Left cardiac atrium (tissue), 4 donors: ENCODE data around the gene SPACA4. TPM values are rescaled to one million over a fixed set of nuclear protein-coding genes. Genes with fewer than 3 reads are reported as not detected.

ENCODE experiments used
- ATAC-seq, 2 donors: fragments of 200-7000 bp; cut with Tn5 transposase; one replicate each; pipeline ENCODE4 v1.9.1; 2020; ENCODE audit warnings: mild to moderate bottlenecking in 2 of 2, moderate library complexity in 2 of 2
- DNase-seq: peaks from one replicate; pipeline ENCODE4 v3.0.0-alpha.2; 2020
- intact Hi-C, 2 donors: fragments of 100-400 bp; cut with DNase I; formaldehyde crosslinking; loops; one replicate each; pipeline versions ENCODE4 v1.14.1 to v1.15.1; 2022 to 2023
- total RNA-seq, 2 donors: library from RNA; stranded (reverse); fragmentation: NEBNext Ultra II Directional; extraction: Animal tissue kit (Norgen Biotek cat#: 25700); gene quantifications; one replicate each; pipeline ENCODE4 v1.2.1, GENCODE V29; 2021
- donor health status: DM: no; HTN: yes; CAD: no.
- donor health status: DM: no; HTN: yes; CAD: no; lungs with severe emphysema.
- donor health status: DM: yes; HTN: yes; CAD: no.
- donor health status: Dilated cardiomyopathy.

Gene SPACA4
- total RNA-seq, 2 donors from 2014 or later: not detected

DNA sequence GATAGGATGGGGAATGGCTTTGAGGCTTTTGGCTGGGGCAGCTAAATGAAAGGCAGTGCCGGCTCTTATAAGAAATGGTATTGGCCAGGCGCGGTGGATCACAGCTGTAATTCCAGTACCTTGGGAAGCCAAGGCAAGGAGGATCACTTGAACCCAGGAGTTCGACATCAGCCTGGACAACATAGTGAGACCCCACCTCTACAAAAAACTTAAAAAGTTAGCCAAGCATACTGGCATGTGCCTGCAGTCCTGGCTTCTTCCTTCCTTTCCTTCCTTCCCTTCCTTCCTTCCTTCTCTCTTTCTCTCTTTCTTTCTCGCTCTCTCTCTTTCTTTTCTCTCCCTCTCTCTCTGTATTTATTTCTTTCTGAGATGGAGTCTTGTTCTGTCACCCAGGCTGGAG lies 36.3 kb downstream of the SPACA4 start:
- DNase-seq (no peak), ATAC-seq (no peak)
- intact Hi-C loops: loop anchor here in 1 of 2 donors (10.0 kb wide), 1 partner anchor 202 kb away; no protein-coding TSS in a partner anchor

DNA sequence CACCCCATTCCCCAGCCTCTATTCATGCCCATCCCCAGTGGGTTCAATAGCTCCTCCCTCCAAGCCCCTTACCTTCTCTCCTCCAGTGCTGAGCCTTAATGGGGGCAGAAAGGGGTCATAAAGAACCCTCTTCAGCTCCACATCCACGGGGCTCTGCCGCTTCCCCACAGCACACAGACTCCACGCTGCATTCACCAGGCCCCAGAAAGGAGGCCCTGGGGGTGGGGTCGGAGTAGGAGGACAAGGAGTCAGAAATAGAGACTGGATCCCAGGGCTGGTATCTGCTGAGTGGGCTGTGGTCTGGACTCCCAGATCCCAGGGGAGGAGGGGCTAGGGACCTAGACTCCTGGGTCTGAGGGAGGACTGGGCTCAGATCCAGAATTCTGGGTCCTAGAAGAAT lies 37.8 kb downstream of the SPACA4 start:
- DNase-seq (no peak), ATAC-seq (no peak)
- intact Hi-C loops: loop anchor here in 1 of 2 donors (10.0 kb wide), 1 partner anchor 200 kb away; no protein-coding TSS in a partner anchor

DNA sequence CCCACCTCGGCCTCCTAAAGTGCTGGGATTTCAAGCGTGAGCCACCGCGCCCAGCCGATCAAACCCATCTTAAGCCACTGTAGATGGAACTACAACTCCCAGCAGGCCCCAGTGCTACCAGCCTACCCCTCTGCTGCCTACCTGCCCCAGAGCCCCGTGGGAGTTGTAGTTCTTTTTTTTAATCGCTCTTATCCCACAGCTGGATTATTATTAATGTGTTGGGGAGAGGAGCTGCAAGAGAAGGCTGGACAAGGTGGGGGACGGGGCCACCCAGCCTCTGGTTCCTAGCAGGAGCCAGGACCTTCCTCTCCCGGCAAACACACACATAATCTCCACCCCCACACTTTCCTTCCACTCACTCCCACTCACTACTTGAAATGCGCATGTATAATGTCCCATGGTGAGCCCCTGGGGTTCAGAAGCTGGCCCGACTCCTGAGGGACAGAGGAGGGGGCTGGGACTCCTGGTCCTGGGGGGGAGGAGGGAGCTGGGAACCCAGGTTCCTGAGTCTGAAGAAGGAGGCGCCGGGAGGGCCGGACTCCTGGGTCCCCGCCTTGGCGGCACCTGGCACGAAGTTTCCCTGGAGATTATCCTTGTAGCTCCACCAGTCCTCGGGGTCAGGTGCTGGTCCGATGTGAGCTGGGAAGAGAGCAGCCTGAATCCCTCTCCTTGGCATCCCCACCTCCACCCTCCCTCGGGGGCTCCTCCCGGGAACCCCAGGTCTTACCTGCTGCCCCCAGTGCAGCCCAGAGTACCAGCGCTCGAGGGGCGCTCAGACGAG lies 38.5 kb downstream of the SPACA4 start:
- intact Hi-C loops: loop anchor here in 1 of 2 donors (10.0 kb wide), 1 partner anchor 200 kb away; no protein-coding TSS in a partner anchor
- peak; percentile 75 to 81 for ATAC-seq
- peak; percentile 82 for DNase-seq

DNA sequence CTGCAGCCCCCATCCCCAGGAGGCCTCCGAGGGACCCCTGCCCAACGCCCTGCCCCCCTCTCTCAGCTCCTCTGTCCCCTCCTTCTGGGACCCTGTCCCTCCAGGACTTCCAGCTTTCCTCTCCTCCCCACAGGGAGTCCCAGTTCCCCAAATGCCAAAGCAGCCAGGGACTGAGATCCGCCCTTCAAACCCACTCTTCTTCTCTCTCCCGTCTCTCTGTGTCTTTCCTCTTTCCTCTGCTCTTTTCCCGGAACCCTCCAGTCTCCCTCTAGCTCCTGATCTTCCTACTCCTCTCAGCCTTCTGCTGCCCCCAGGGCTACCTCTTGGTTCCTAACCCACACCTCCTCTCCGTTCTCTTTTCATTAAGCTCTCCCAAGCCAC lies 39.1 kb downstream of the SPACA4 start:
- DNase-seq (no peak), ATAC-seq (peak; percentile 8 to 9)
- intact Hi-C loops: loop anchor here in 1 of 2 donors (10.0 kb wide), 1 partner anchor 199 kb away; no protein-coding TSS in a partner anchor

DNA sequence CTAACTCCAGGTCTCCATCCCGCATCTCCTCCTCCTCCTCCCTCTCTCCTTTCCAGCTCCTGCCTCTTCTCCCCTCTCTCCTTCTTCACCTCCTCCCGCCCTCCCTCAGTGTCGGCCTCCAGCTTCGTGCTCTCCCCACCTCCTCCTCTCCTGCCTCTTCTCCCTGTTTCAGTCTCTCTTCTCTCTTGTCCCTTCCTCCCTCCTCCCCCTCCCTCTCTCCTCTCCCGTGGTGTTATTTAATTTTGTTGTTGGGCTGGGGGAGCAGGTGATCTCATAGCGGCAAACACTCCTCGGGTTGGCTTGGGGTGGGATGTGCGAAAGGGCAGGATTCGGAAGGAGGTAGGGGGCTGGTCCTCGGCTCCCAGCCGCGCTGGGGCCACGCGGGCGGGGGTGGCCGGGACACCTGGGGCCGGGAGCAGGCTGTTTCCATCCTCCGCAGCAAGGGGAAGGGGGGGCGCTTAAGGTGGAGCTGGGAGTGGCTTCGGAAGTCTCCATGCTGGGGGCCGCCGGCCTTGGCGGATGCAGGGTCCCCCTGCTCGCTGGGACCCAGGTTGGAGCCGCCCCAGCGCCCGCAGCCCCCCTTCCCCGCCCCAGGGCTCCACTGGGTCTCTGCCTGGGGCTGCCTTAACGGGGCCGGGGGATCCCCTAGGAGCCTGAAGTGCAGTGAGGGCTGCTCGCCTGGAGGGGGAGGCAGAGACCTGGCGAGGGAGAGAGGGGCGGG lies 39.6 kb downstream of the SPACA4 start, which contains the start of gene CA11:
CA11 (minus strand) TSS at position 187 of the 721 bp plus-strand sequence. CDS start 555 bp downstream, outside the sequence.
- ATAC-seq (peak; percentile 94), DNase-seq (peak; percentile 89)
- intact Hi-C loops: loop anchor here in 1 of 2 donors (10.0 kb wide), 1 partner anchor 199 kb away; no protein-coding TSS in a partner anchor

DNA sequence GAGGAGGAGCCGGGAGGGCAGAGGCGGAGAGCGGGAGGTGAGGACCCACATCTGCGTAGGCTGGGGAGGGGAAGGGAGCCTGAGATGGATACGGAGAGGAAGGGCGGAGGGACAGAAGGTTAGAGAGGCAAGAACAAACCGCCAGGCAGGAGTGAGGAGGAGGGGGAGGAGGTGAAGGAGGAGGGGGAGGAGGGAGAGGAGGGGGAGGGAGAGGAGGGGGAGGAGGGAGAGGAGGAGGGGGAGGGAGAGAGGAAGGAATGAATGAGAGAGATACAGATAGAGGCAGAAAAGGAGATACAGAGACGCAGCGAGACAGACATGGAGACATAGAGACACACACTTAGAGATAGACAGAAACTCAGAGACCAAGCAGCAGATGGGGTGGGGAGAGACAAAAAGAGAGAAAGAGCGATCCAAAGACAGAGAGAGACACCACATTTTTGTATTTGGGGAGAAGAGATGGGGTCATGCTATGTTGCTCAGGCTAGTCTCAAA lies 40.2 kb downstream of the SPACA4 start:
- ATAC-seq (no peak), DNase-seq (no peak)
- intact Hi-C loops: loop anchor here in 1 of 2 donors (10.0 kb wide), 1 partner anchor 198 kb away; no protein-coding TSS in a partner anchor

DNA sequence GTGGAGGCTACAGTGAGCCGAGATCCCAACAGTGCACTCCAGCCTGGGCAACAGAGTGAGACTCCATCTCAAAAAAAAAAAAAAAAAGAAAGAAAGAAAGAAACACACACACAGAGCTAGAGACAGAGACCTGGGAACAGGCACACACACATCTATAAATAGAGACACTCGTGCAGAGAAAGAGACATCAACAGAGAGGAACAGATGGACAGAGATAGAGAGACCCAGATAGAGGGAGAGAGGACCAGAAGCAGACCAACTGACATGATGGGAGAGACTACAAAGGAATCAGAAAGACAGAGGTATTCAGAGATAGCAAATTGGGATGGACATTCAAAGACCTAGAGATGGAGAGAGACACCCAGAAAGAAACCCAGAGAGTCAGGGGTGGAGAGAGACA lies 41.6 kb downstream of the SPACA4 start:
- ATAC-seq: no peak
- DNase-seq: no peak
- intact Hi-C loops: loop anchor here in 1 of 2 donors (10.0 kb wide), 1 partner anchor 197 kb away; no protein-coding TSS in a partner anchor

DNA sequence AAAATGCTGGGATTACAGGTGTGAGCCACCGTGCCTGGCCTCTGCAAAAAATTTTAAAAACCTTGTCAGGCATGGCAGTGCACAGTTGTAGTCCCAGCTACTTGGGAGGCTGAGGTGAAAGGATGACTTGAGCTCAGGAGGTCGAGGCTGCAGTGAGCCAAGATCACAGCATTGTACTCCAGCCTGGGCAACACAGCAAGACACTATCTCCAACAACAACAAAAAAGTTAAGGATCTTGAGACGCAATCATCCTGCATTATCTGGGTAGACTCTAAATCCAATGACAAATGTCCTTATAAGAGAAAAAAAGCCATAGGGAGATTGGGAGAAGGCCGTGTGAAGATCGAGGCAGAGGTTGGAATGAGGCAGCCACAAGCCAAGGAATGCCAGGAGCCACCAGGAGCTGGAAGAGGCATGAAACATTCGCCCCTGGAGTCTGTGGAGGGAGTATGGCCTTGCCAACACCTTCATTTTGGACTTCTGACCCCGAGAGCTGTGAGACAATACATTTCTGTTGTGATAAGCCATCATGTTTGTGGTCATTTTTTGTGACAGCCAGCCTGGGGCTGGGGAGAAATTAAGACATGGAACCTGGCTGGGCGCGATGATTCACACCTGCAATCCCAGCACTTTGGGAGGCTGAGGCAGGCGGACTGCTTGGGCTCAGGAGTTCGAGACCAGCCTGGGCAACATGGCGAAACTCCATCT lies 44.6 kb downstream of the SPACA4 start:
- no peak for ATAC-seq
- no peak for DNase-seq
- intact Hi-C loops: no loop called here

DNA sequence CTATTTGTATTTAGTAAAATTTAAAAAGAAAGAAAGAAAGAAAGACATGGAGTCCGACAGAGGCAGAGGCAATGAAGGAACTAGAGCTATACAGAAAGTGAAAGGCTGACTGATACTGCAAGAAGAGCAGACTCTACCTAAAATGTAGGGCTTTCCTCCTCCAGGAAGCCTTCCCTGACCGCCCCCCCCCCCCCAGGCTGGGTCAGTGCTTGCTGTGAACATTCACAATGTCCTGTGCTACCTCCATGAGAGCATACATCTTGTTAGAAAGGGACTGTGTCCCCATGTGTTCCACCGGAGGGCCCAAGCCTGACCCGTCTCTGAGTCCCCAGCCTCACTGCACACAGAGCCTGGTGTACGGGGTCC lies 45.1 kb downstream of the SPACA4 start:
- DNase-seq (no peak), ATAC-seq (no peak)
- intact Hi-C loops: no loop called here

DNA sequence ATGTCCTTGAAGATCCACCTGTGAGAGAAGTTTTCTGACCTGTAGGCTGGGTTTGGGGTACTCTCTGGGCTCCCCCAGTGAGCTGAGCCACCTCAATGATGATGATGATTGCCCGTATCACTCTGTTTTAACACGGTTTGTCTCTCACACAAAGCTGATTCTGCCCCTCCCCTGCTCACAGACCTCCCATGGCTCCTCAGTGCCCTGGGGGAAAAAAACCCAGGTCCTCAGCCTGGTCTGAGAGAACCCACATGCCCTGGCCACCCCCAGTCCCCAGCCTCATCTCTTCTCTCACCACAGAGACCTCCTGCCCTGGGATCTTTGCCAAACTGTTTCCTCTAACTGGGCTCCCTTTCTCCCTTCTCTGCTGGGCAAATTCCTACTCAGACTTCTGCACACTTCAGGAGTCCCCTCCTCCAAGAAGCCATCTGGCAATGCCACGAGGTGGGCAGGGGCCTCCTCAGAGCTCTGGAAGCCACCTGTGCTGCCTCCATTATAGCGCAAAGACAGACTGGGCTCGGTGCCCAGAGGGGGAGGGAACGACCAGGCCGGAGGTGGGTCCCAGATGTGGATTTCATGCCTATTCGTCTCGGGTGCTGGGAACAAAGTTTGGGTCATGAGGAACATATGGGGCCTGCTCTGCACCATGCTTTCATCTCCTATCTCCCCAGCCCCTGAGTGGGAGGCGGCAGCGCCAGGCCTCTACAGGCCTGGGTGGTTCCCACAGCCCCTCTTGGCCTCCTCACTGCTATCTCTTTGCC lies 47.9 kb downstream of the SPACA4 start:
- intact Hi-C loops: no loop called here
- DNase-seq: no peak
- no peak for ATAC-seq

DNA sequence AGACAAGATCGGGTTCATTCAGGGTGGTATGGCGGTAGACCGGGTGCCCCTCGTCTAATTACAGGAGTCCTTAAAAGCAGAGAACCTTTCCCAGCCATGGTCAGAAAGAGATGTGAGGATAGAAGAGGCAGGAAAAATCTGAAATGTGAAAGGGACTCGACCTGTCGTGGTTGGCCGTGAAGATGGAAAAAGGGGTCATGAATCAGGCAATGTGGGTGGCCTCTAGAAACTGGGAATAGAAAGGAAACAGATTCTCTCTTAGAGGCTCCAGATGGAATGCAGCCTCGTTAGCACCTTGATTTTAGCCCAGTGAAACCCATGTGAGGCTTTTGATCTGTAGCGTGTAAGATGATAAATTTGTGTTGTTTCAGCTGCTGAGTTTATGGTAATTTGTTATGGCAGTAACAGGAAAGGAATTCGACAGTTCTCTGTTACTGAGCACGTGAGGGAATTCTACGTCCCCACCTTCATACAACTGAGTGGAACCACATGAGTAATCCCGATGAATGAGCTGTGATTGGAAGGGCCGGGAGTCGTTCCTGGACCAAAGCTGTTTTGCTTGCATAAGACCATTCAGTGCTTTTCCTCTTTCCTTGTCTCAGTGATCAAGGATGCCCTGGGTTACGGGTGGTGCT lies 50.4 kb downstream of the SPACA4 start:
- ATAC-seq (peak in 1 of 2 donors; percentile 16), DNase-seq (no peak)
- intact Hi-C loops: no loop called here

Other genes starting within 250 kb of the SPACA4 start
- gene TMEM143, start 242.8 kb upstream of the SPACA4 start, total RNA-seq: 10 to 100 TPM; 30.5 to 43.0 TPM
- gene SYNGR4, start 242.4 kb upstream of the SPACA4 start, total RNA-seq: not detected
- 100 to 1,000 TPM in 1 of 2 donors, 10 to 100 TPM in 1; 81.4 to 103 TPM for gene KDELR1, start 215.2 kb upstream of the SPACA4 start, total RNA-seq
- gene GRIN2D, start 213.1 kb upstream of the SPACA4 start, total RNA-seq: under 1 TPM; 0.39 to 0.47 TPM
- 10 to 100 TPM; 18.1 to 24.9 TPM for gene GRWD1, start 160.8 kb upstream of the SPACA4 start, total RNA-seq
- under 1 TPM; 0.27 to 0.60 TPM for gene KCNJ14, start 151.2 kb upstream of the SPACA4 start, total RNA-seq
- 10 to 100 TPM; 29.0 to 32.5 TPM for gene CYTH2, start 137.4 kb upstream of the SPACA4 start, total RNA-seq
- gene LMTK3, start 94.9 kb upstream of the SPACA4 start, total RNA-seq: 1 to 10 TPM; 2.0 to 2.9 TPM
- gene SULT2B1, start 54.6 kb upstream of the SPACA4 start, total RNA-seq: under 1 TPM; 0.39 to 0.71 TPM
- gene FAM83E, start 8.3 kb downstream of the SPACA4 start, total RNA-seq: under 1 TPM in 1 of 2 donors, not detected in 1; 0.32 TPM
- 100 to 1,000 TPM; 674 to 678 TPM for gene RPL18, start 12.4 kb downstream of the SPACA4 start, total RNA-seq
- gene SPHK2, start 12.8 kb downstream of the SPACA4 start, total RNA-seq: 1 to 10 TPM; 9.0 to 9.3 TPM
- 10 to 100 TPM in 1 of 2 donors, 1 to 10 TPM in 1; 2.0 to 15.1 TPM for gene DBP, start 30.6 kb downstream of the SPACA4 start, total RNA-seq
- 1 to 10 TPM; 7.1 to 7.7 TPM for gene CA11, start 39.4 kb downstream of the SPACA4 start, total RNA-seq
- gene NTN5, start 66.3 kb downstream of the SPACA4 start, total RNA-seq: under 1 TPM; 0.21 to 0.27 TPM
- not detected for gene FUT2, start 89.2 kb downstream of the SPACA4 start, total RNA-seq
- gene MAMSTR, start 113.0 kb downstream of the SPACA4 start, total RNA-seq: 1 to 10 TPM; 1.6 to 3.2 TPM
- gene RASIP1, start 133.9 kb downstream of the SPACA4 start, total RNA-seq: 10 to 100 TPM; 14.9 to 23.8 TPM
- under 1 TPM; 0.29 to 0.92 TPM for gene IZUMO1, start 140.2 kb downstream of the SPACA4 start, total RNA-seq
- gene FUT1, start 145.9 kb downstream of the SPACA4 start, total RNA-seq: 1 to 10 TPM; 2.1 to 3.5 TPM
- gene FGF21, start 148.8 kb downstream of the SPACA4 start, total RNA-seq: not detected
- gene BCAT2, start 204.3 kb downstream of the SPACA4 start, total RNA-seq: 10 to 100 TPM; 29.8 to 37.7 TPM
- gene HSD17B14, start 229.7 kb downstream of the SPACA4 start, total RNA-seq: 1 to 10 TPM; 2.8 to 5.4 TPM